ENCODE measurements around the gene FSTL4.

GRCh38 chr5:133343196-133343595, 269.1 kb downstream of the FSTL4 start:
- TF ChIP-seq CTCF (IDR thresholded peaks at IDR 0.05) (no peak), ZFX (IDR thresholded peaks at IDR 0.05; ENCODE audit: borderline replicate concordance) (no peak)
